Omental fat pad (tissue), 4 donors: Measurements from ENCODE around the gene BRPF3. TPM values are rescaled to one million over a fixed set of nuclear protein-coding genes. Genes with fewer than 3 reads are reported as not detected.

Experiments used
- ATAC-seq: fragments of 150-250 bp; one replicate; pipeline ENCODE4 v1.9.1; 2016; ENCODE audit warnings: mild to moderate bottlenecking, moderate library complexity; ENCODE audit not compliant: low FRiP score
- DNase-seq: peaks from one replicate; pipeline ENCODE4 v3.0.0-alpha.2; 2019; ENCODE audit warnings: low spot score
- CTCF ChIP-seq, 3 donors: fragments of 450-650 bp; IDR thresholded peaks; one replicate each; pipeline ENCODE4 v1.5.1; 2016 to 2017; ENCODE audit warnings: antibody characterized with exemption in 3 of 3, mild to moderate bottlenecking in 3 of 3, moderate library complexity in 2 of 3
- total RNA-seq, 4 donors: library from RNA; depleted of rRNA; stranded (reverse); fragments of >200 nt; gene quantifications; one replicate each; pipeline ENCODE4 v1.1.0, GENCODE V29; 2016

Gene BRPF3
- total RNA-seq, 4 donors from 2014 or later: 15.8 to 32.1 (median 24.1) TPM

GRCh38 chr6:36200154-36200891 lies 3.8 kb downstream of the BRPF3 start:
- no peak for ATAC-seq
- no peak for TF ChIP-seq CTCF (IDR thresholded peaks at IDR 0.05)

GRCh38 chr6:36200998-36201596 lies 4.6 kb downstream of the BRPF3 start:
- DNase-seq: no peak
- TF ChIP-seq CTCF (IDR thresholded peaks at IDR 0.05): no peak
- ATAC-seq: no peak

More at GRCh38 chr6:36200154-36200891, 3.8 kb downstream of the BRPF3 start:
- no peak for DNase-seq

- DNase-seq: no peak
- no peak for ATAC-seq
- no peak for TF ChIP-seq CTCF (IDR thresholded peaks at IDR 0.05)
Measured at GRCh38 chr6:36201612-36202011, 5.1 kb downstream of the BRPF3 start.

GRCh38 chr6:36202101-36202500 lies 5.6 kb downstream of the BRPF3 start:
- DNase-seq (no peak), ATAC-seq (no peak)
- TF ChIP-seq CTCF (IDR thresholded peaks at IDR 0.05): no peak

- DNase-seq (no peak), ATAC-seq (no peak)
- no peak for TF ChIP-seq CTCF (IDR thresholded peaks at IDR 0.05)
Measured at GRCh38 chr6:36204068-36204753, 7.7 kb downstream of the BRPF3 start.

- no peak for ATAC-seq
- no peak for TF ChIP-seq CTCF (IDR thresholded peaks at IDR 0.05)
Measured at GRCh38 chr6:36207155-36207554, 10.6 kb downstream of the BRPF3 start.

More at GRCh38 chr6:36207155-36207554, 10.6 kb downstream of the BRPF3 start:
- no peak for DNase-seq
